A549 (cell line): Measurements from ENCODE around the gene CCDC85C. TPM values are rescaled to one million over a fixed set of nuclear protein-coding genes. Genes with fewer than 3 reads are reported as not detected.

Experiments
- ATAC-seq, 2 experiments: fragments of 200-7000 bp in 1 of 2; fragments of >200 bp in 1 of 2; cut with Nextera tagmentation in 1 of 2; cut with Tn5 transposase in 1 of 2; 3 replicates each; pipeline versions ENCODE4 v1.8.0 to v1.9.1; 2018 to 2020; ENCODE audit warnings: mild to moderate bottlenecking in 1 of 2, moderate library complexity in 1 of 2
- CTCF ChIA-PET: fragments of 300-600 bp; sonication (Branson Sonifier 250); formaldehyde crosslinking; extraction: SDS; loops from one replicate; lab custom pipeline; 2021; ENCODE audit warnings: antibody characterized with exemption, inconsistent platforms; lab: Yijun Ruan, JAX
- POLR2A ChIA-PET: fragments of 350-600 bp; formaldehyde crosslinking; extraction: SDS; loops from one replicate; lab custom pipeline; 2021; ENCODE audit warnings: antibody characterized with exemption, inconsistent platforms; lab: Yijun Ruan, JAX
- DNase-seq, 2 experiments: peaks; one replicate each; pipeline versions ENCODE4 v3.0.0 to v3.0.0-alpha.2; 2011 to 2016; ENCODE audit warnings: low read depth in 1 of 2, low spot score in 1 of 2
- FAIRE-seq: peaks from 2 replicates; lab custom pipeline; 2011; peaks lifted over from hg19 to GRCh38; lab: Jason Lieb, UNC
- H3K27ac ChIP-seq, 2 experiments: fragments of >200 bp; sonication (Bioruptor Twin); formaldehyde crosslinking; 3 replicates each; pipeline ENCODE4 v1.5.1; 2016 to 2017
- H3K4me1 ChIP-seq: fragments of >200 bp; sonication (Bioruptor Twin); formaldehyde crosslinking; 3 replicates; pipeline ENCODE4 v1.6.1; 2016
- H3K4me2 ChIP-seq: fragments of >200 bp; sonication (Bioruptor Twin); formaldehyde crosslinking; 3 replicates; pipeline ENCODE4 v1.6.1; 2016
- H3K4me3 ChIP-seq: fragments of >200 bp; sonication (Bioruptor Twin); formaldehyde crosslinking; 3 replicates; pipeline ENCODE4 v1.5.1; 2016
- H3K9me3 ChIP-seq: fragments of >200 bp; sonication (Bioruptor Twin); formaldehyde crosslinking; 3 replicates; pipeline ENCODE4 v1.6.1; 2016
- BCL3 ChIP-seq: fragments of >200 bp; sonication (Bioruptor Twin); formaldehyde crosslinking; IDR thresholded peaks from 3 replicates; pipeline ENCODE4 v1.6.1; 2016
- CBX2 ChIP-seq: fragments of 200-600 bp; sonication (generic); IDR thresholded peaks from 2 replicates; pipeline ENCODE4 v1.6.1; 2016; ENCODE audit warnings: low read depth, mild to moderate bottlenecking, borderline replicate concordance
- CHD2 ChIP-seq: fragments of 150-350 bp; IDR thresholded peaks from 2 replicates; pipeline ENCODE4 v1.6.1; 2014; ENCODE audit warnings: low read length; ENCODE audit not compliant: partially characterized antibody
- CHD4 ChIP-seq: fragments of 200-600 bp; sonication (generic); IDR thresholded peaks from 2 replicates; pipeline ENCODE4 v1.6.1; 2016; ENCODE audit warnings: antibody characterized with exemption, mild to moderate bottlenecking, borderline replicate concordance
- E2F6 ChIP-seq: IDR thresholded peaks from 2 replicates; pipeline ENCODE4 v1.6.1; 2012; ENCODE audit warnings: low read depth, borderline replicate concordance
- EHF ChIP-seq: fragments of 250-450 bp; sonication (Bioruptor Pico); IDR thresholded peaks from 2 replicates; pipeline ENCODE4 v1.5.0; 2020; ENCODE audit warnings: mild to moderate bottlenecking
- FOSB ChIP-seq: fragments of 250-450 bp; sonication (Bioruptor Pico); IDR thresholded peaks from 2 replicates; pipeline ENCODE4 v1.5.0; 2020; ENCODE audit warnings: mild to moderate bottlenecking, moderate library complexity
- FOSL2 ChIP-seq, 2 experiments: fragments of 450-650 bp in 1 of 2; fragments of >200 bp in 1 of 2; sonication (Bioruptor Twin) in 1 of 2; formaldehyde crosslinking; IDR thresholded peaks; 2 replicates each; pipeline versions ENCODE4 v1.5.0 to v1.6.1; 2016 to 2020; ENCODE audit warnings: mild to moderate bottlenecking in 1 of 2, moderate library complexity in 1 of 2
- HDAC2 ChIP-seq: fragments of 200-600 bp; sonication (generic); IDR thresholded peaks from 2 replicates; pipeline ENCODE4 v1.6.1; 2016
- HEYL ChIP-seq: fragments of 250-450 bp; sonication (Bioruptor Pico); IDR thresholded peaks from 2 replicates; pipeline ENCODE4 v1.8.0; 2021; ENCODE audit warnings: mild to moderate bottlenecking, moderate library complexity
- HOXA7 ChIP-seq: fragments of 250-450 bp; sonication (Bioruptor Pico); IDR thresholded peaks from 2 replicates; pipeline ENCODE4 v1.5.0; 2020; ENCODE audit warnings: mild to moderate bottlenecking, moderate library complexity
- JUN ChIP-seq, 2 experiments: fragments of >200 bp; sonication (Bioruptor Twin); formaldehyde crosslinking; IDR thresholded peaks; 2 replicates in 1 of 2; 3 replicates in 1 of 2; pipeline ENCODE4 v1.6.1; 2016 to 2017
- JUNB ChIP-seq: fragments of >200 bp; sonication (Bioruptor Twin); formaldehyde crosslinking; IDR thresholded peaks from 2 replicates; pipeline ENCODE4 v1.6.1; 2016
- KDM1A ChIP-seq: fragments of 200-600 bp; sonication (generic); IDR thresholded peaks from 2 replicates; pipeline ENCODE4 v1.6.1; 2016; ENCODE audit warnings: low read depth, mild to moderate bottlenecking
- MAFK ChIP-seq: fragments of 450-650 bp; IDR thresholded peaks from 2 replicates; pipeline ENCODE4 v1.6.1; 2014; ENCODE audit not compliant: partially characterized antibody
- MAZ ChIP-seq: fragments of 150-350 bp; IDR thresholded peaks from 2 replicates; pipeline ENCODE4 v1.6.1; 2014; ENCODE audit warnings: antibody characterized with exemption, low read depth, low read length, borderline replicate concordance
- MYC ChIP-seq: IDR thresholded peaks from 2 replicates; pipeline ENCODE4 v1.6.1; 2012; ENCODE audit warnings: mild to moderate bottlenecking, inconsistent platforms, low read length, improper control_type of control experiment, borderline replicate concordance
- NR3C1 ChIP-seq: fragments of >200 bp; sonication (Bioruptor Twin); formaldehyde crosslinking; IDR thresholded peaks from 3 replicates; pipeline ENCODE4 v1.6.1; 2017
- PBX3 ChIP-seq: IDR thresholded peaks from 2 replicates; pipeline ENCODE4 v1.6.1; 2012
- PHF8 ChIP-seq: fragments of 200-600 bp; sonication (generic); IDR thresholded peaks from 2 replicates; pipeline ENCODE4 v1.6.1; 2016; ENCODE audit warnings: low read depth, mild to moderate bottlenecking, antibody characterized with exemption, moderate library complexity, borderline replicate concordance
- REST ChIP-seq: fragments of 200-600 bp; sonication (generic); IDR thresholded peaks from 2 replicates; pipeline ENCODE4 v1.6.1; 2016; ENCODE audit warnings: antibody characterized with exemption, mild to moderate bottlenecking, moderate library complexity
- SMC3 ChIP-seq: fragments of >200 bp; sonication (Bioruptor Twin); formaldehyde crosslinking; IDR thresholded peaks from 3 replicates; pipeline ENCODE4 v1.6.1; 2018; ENCODE audit warnings: inconsistent platforms
- TFCP2L1 ChIP-seq: fragments of 250-450 bp; sonication (Bioruptor Pico); IDR thresholded peaks from 2 replicates; pipeline ENCODE4 v1.5.0; 2021; ENCODE audit warnings: mild to moderate bottlenecking
- TP53 ChIP-seq: fragments of 250-450 bp; sonication (Bioruptor Pico); IDR thresholded peaks from 2 replicates; pipeline ENCODE4 v1.5.0; 2021; ENCODE audit warnings: mild to moderate bottlenecking, moderate library complexity
- USF2 ChIP-seq: fragments of 450-650 bp; IDR thresholded peaks from 2 replicates; pipeline ENCODE4 v1.6.1; 2014; ENCODE audit warnings: antibody characterized with exemption
- WGBS: methylation state at CpG from one replicate; pipeline ENCODE4 v1.1.6; 2017; ENCODE audit errors: missing lambda C conversion rate; 5-methylcytosine and 5-hydroxymethylcytosine counted together
- polyA plus RNA-seq, 4 experiments: library from polyadenylated mRNA; depleted of rRNA in 3 of 4; stranded (reverse); fragments of >200 nt; fragmentation: RNase III in 1 of 4; extraction: RNeasy Plus Mini Kit Qiagen cat#74134 plus additional on column Dnase treatment in 1 of 4; gene quantifications; 2 replicates in 3 of 4; 3 replicates in 1 of 4; pipeline ENCODE4 v1.2.3, GENCODE V29; 2011 to 2017

Gene CCDC85C
- polyA plus RNA-seq, 2 of the 4 experiments (the other 2 are of a cell fraction), result 11.4 to 31.4 TPM

GRCh38 chr14:99608591-99608990, 4.6 kb upstream of the CCDC85C start:
- ChIA-PET POLR2A (interaction anchor here (0.5 kb wide), 1 partner anchor 90 kb away, joined by 3 read pairs; no protein-coding TSS in a partner anchor), CTCF (interaction anchor here (0.9 to 11.6 kb wide), 17 partner anchors 9 to 128 kb away, joined by 3 to 96 read pairs (median 8); partner anchors contain the start of gene SETD3)
- WGBS, result 100% methylated on average over 2 of the region's 2 CpGs
- H3K9me3 ChIP-seq, result no peaks in the 10 kb centered on the region
- H3K4me2 ChIP-seq, result no peak overlapping the region
- ATAC-seq (no peak), DNase-seq (no peak), FAIRE-seq (no peak)
- H3K27ac ChIP-seq, result no peak overlapping the region; a peak in 1 of 6 replicates
- H3K4me3 ChIP-seq, result no peak overlapping the region
- H3K4me1 ChIP-seq, result peaks cover 11% of the 10 kb centered on the region; the same call in 2 of the 3 replicates
- TF ChIP-seq USF2, result no peak
- no peak for TF ChIP-seq FOSB (CRISPR knock-in tag)
- no peak for TF ChIP-seq FOSL2 (IDR thresholded peaks at IDR 0.05)
- TF ChIP-seq FOSL2 (CRISPR knock-in tag; IDR thresholded peaks at IDR 0.05), result no peak
- no peak for TF ChIP-seq MYC
- TF ChIP-seq CHD2, result no peak
- no peak for TF ChIP-seq E2F6
- no peak for TF ChIP-seq HOXA7
- no peak for TF ChIP-seq MAZ
- no peak for TF ChIP-seq PBX3
- no peak for TF ChIP-seq JUN (IDR thresholded peaks at IDR 0.05)
- no peak for TF ChIP-seq BCL3
- no peak for TF ChIP-seq TP53 (CRISPR knock-in tag)
- TF ChIP-seq SMC3, result no peak
- TF ChIP-seq EHF (CRISPR knock-in tag), result no peak
- TF ChIP-seq TFCP2L1 (CRISPR knock-in tag), result no peak

GRCh38 chr14:99606359-99606758, 2.4 kb upstream of the CCDC85C start:
- DNase-seq (no peak), ATAC-seq (no peak), FAIRE-seq (no peak)
- POLR2A ChIA-PET, result interaction anchor here (3.7 kb wide), 1 partner anchor 31 kb away, joined by 25 read pairs; no protein-coding TSS in a partner anchor
- H3K4me2 ChIP-seq, result no peak overlapping the region
- 86% methylated on average over 7 of the region's 7 CpGs for WGBS
- H3K9me3 ChIP-seq, result no peaks in the 10 kb centered on the region
- H3K4me3 ChIP-seq, result no peak overlapping the region
- CTCF ChIA-PET, result interaction anchor here (0.9 to 11.6 kb wide), 13 partner anchors 9 to 280 kb away, joined by 3 to 96 read pairs (median 4); no protein-coding TSS in a partner anchor
- peak overlapping the region in 1 of 2 experiments; percentile 99; a peak in 2 of 6 replicates for H3K27ac ChIP-seq
- peaks cover 29% of the 10 kb centered on the region for H3K4me1 ChIP-seq
- TF ChIP-seq BCL3 (no peak), JUNB (no peak), CHD4 (no peak), NR3C1 (no peak), PBX3 (no peak), TFCP2L1 (CRISPR knock-in tag) (no peak), REST (no peak), CBX2 (no peak), MAFK (no peak), HDAC2 (no peak), HEYL (CRISPR knock-in tag) (no peak), PHF8 (no peak), MAZ (no peak), FOSL2 (IDR thresholded peaks at IDR 0.05) (no peak), FOSL2 (CRISPR knock-in tag; IDR thresholded peaks at IDR 0.05) (no peak), E2F6 (no peak), KDM1A (no peak)
